Esophagus squamous epithelium (tissue), 5 donors: ENCODE results near the gene KLF5. TPM values are rescaled to one million over a fixed set of nuclear protein-coding genes. Genes with fewer than 3 reads are reported as not detected.

Experiments used
- DNase-seq: peaks from one replicate; lab custom pipeline; 2025; lab: John Stamatoyannopoulos, UW
- H3K27ac ChIP-seq, 4 donors: fragments of 200-600 bp; sonication (generic); one replicate each; pipeline ENCODE4 v1.5.1; 2016 to 2019; ENCODE audit warnings: mild to moderate bottlenecking in 1 of 4
- H3K27me3 ChIP-seq, 4 donors: fragments of 200-600 bp; sonication (generic); 1 replicate in 3 of 4; 2 replicates in 1 of 4; pipeline versions ENCODE4 v1.5.1 to v1.6.0; 2017 to 2021; ENCODE audit warnings: antibody characterized with exemption in 1 of 4
- H3K36me3 ChIP-seq, 3 donors: fragments of 200-600 bp; sonication (generic); one replicate each; pipeline ENCODE4 v1.5.1; 2016 to 2019
- H3K4me1 ChIP-seq, 3 donors: fragments of 200-600 bp; sonication (generic); one replicate each; pipeline ENCODE4 v1.5.1; 2017 to 2019
- H3K4me3 ChIP-seq, 4 donors: fragments of 200-600 bp; sonication (generic); 1 replicate in 3 of 4; 2 replicates in 1 of 4; pipeline ENCODE4 v1.5.1; 2016 to 2019; ENCODE audit warnings: mild to moderate bottlenecking in 2 of 4, moderate library complexity in 1 of 4
- H3K9me3 ChIP-seq, 3 donors: fragments of 200-600 bp; sonication (generic); one replicate each; pipeline ENCODE4 v1.5.1; 2016 to 2019
- CTCF ChIP-seq, 6 experiments: fragments of 450-650 bp in 4 of 6; fragments of 200-600 bp in 2 of 6; sonication (generic) in 2 of 6; IDR thresholded peaks; one replicate each; pipeline ENCODE4 v1.5.1; 2016 to 2019; ENCODE audit warnings: antibody characterized with exemption in 6 of 6, mild to moderate bottlenecking in 4 of 6, moderate library complexity in 4 of 6
- POLR2A ChIP-seq, 4 donors: fragments of 450-650 bp; IDR thresholded peaks; one replicate each; pipeline ENCODE4 v1.6.1; 2017; ENCODE audit warnings: antibody characterized with exemption in 4 of 4, mild to moderate bottlenecking in 4 of 4, moderate library complexity in 3 of 4
- WGBS, 2 donors: methylation state at CpG; one replicate each; pipeline ENCODE4 v1.1.5; 2018; 5-methylcytosine and 5-hydroxymethylcytosine counted together
- intact Hi-C: fragments of 100-400 bp; cut with DNase I; formaldehyde crosslinking; loops from one replicate; pipeline ENCODE4 v1.15.0; 2022
- total RNA-seq, 4 donors: library from RNA; depleted of rRNA; stranded (reverse); fragments of >200 nt; gene quantifications; one replicate each; pipeline ENCODE4 v1.1.0, GENCODE V29; 2016
- donor health status: DM: yes; HTN: yes; CAD: no.

Gene KLF5
- total RNA-seq, 4 donors from 2014 or later: 181 to 271 (median 230) TPM

- no peak for DNase-seq
- no peak overlapping the region for H3K27ac ChIP-seq
- no peak for TF ChIP-seq POLR2A (IDR thresholded peaks at IDR 0.05)
- TF ChIP-seq CTCF (IDR thresholded peaks at IDR 0.05): no peak
- H3K4me3 ChIP-seq: no peak overlapping the region
- H3K27me3 ChIP-seq: no peaks in the 10 kb centered on the region
- no peaks in the 10 kb centered on the region for H3K9me3 ChIP-seq
- intact Hi-C loops: no loop called here
- H3K36me3 ChIP-seq: no peaks in the 10 kb centered on the region
- 86 to 95% methylated on average over 2 of the region's 2 CpGs for WGBS, 2 donors
- H3K4me1 ChIP-seq: peaks cover 0 to 10% (median 0%) of the 10 kb centered on the region in 3 donors
These were observed 23.9 kb upstream of the KLF5 start for GRCh38 chr13:73034901-73035300.

GRCh38 chr13:73035660-73036059, 23.1 kb upstream of the KLF5 start:
- no peak for TF ChIP-seq CTCF (IDR thresholded peaks at IDR 0.05)
- TF ChIP-seq POLR2A (IDR thresholded peaks at IDR 0.05): no peak
- no peak for DNase-seq
- Histone ChIP-seq H3K9me3 (no peaks in the 10 kb centered on the region), H3K27ac (no peak overlapping the region), H3K4me1 (peaks cover 0 to 10% (median 0%) of the 10 kb centered on the region in 3 donors), H3K27me3 (no peaks in the 10 kb centered on the region), H3K36me3 (no peaks in the 10 kb centered on the region), H3K4me3 (no peak overlapping the region)
- WGBS, 2 donors: 31 to 46% methylated on average over 2 of the region's 2 CpGs
- intact Hi-C loops: no loop called here

GRCh38 chr13:73036566-73036965, 22.2 kb upstream of the KLF5 start:
- no peak for TF ChIP-seq CTCF (IDR thresholded peaks at IDR 0.05)
- TF ChIP-seq POLR2A (IDR thresholded peaks at IDR 0.05): no peak
- Histone ChIP-seq H3K4me1 (peaks cover 0 to 10% (median 0%) of the 10 kb centered on the region in 3 donors), H3K9me3 (no peaks in the 10 kb centered on the region), H3K4me3 (no peak overlapping the region), H3K27me3 (no peaks in the 10 kb centered on the region), H3K36me3 (no peaks in the 10 kb centered on the region), H3K27ac (no peak overlapping the region)
- no peak for DNase-seq
- 94 to 100% methylated on average over 4 of the region's 4 CpGs for WGBS, 2 donors
- intact Hi-C loops: no loop called here

GRCh38 chr13:73038064-73038463, 20.7 kb upstream of the KLF5 start:
- TF ChIP-seq POLR2A (IDR thresholded peaks at IDR 0.05) (no peak), CTCF (IDR thresholded peaks at IDR 0.05) (no peak)
- Histone ChIP-seq H3K27ac (no peak overlapping the region), H3K4me1 (peaks cover 0 to 10% (median 0%) of the 10 kb centered on the region in 3 donors), H3K36me3 (no peaks in the 10 kb centered on the region), H3K27me3 (no peaks in the 10 kb centered on the region), H3K4me3 (no peak overlapping the region), H3K9me3 (no peaks in the 10 kb centered on the region)
- no peak for DNase-seq
- intact Hi-C loops: no loop called here

- peaks cover 0 to 10% (median 0%) of the 10 kb centered on the region in 3 donors for H3K4me1 ChIP-seq
- intact Hi-C loops: no loop called here
- DNase-seq: no peak
- H3K36me3 ChIP-seq: no peaks in the 10 kb centered on the region
- H3K27ac ChIP-seq: no peak overlapping the region
- TF ChIP-seq CTCF (IDR thresholded peaks at IDR 0.05): no peak
- no peak for TF ChIP-seq POLR2A (IDR thresholded peaks at IDR 0.05)
- 85 to 89% methylated on average over 2 of the region's 2 CpGs for WGBS, 2 donors
- no peaks in the 10 kb centered on the region for H3K9me3 ChIP-seq
- no peaks in the 10 kb centered on the region for H3K27me3 ChIP-seq
- H3K4me3 ChIP-seq: no peak overlapping the region
These were observed 19.4 kb upstream of the KLF5 start for GRCh38 chr13:73039201-73040108.
